HepG2 (cell line): Measurements from ENCODE around the gene GALNT15. TPM values are rescaled to one million over a fixed set of nuclear protein-coding genes. Genes with fewer than 3 reads are reported as not detected.
A peak's percentile ranks its signal among the peaks of the same experiment; 100 is the strongest.

Source experiments
- BCL6 ChIP-seq: IDR thresholded peaks from 2 replicates; pipeline ENCODE4 v1.6.1; 2016; ENCODE audit warnings: missing genetic modification reagents, missing compliant biosample characterization
- FOXK1 ChIP-seq: sonication (generic); formaldehyde crosslinking; IDR thresholded peaks from 2 replicates; pipeline ENCODE4 v1.4.0; 2020; ENCODE audit warnings: low read depth, missing genetic modification reagents, borderline replicate concordance
- GLI4 ChIP-seq: sonication (generic); formaldehyde crosslinking; IDR thresholded peaks from 2 replicates; pipeline ENCODE4 v1.5.1; 2020; ENCODE audit warnings: missing genetic modification reagents, mild to moderate bottlenecking, moderate library complexity, borderline replicate concordance
- HCFC1 ChIP-seq: fragments of 150-350 bp; IDR thresholded peaks from 2 replicates; pipeline ENCODE4 v1.6.1; 2014; ENCODE audit warnings: low read depth, low read length
- HNRNPL ChIP-seq: fragments of 200-400 bp; formaldehyde crosslinking; IDR thresholded peaks from 2 replicates; pipeline ENCODE4 v1.6.1; 2017; ENCODE audit warnings: mild to moderate bottlenecking, low read depth, low read length
- NONO ChIP-seq, 2 experiments: fragments of 450-650 bp in 1 of 2; sonication (generic) in 1 of 2; formaldehyde crosslinking in 1 of 2; IDR thresholded peaks in 1 of 2; conservative IDR thresholded peaks in 1 of 2; 2 replicates each; pipeline versions ENCODE4 v1.6.1 to v1.8.0; 2017 to 2022; ENCODE audit warnings: mild to moderate bottlenecking in 1 of 2, missing genetic modification reagents in 1 of 2, moderate library complexity in 1 of 2
- WIZ ChIP-seq: sonication (generic); formaldehyde crosslinking; IDR thresholded peaks from 2 replicates; pipeline ENCODE4 v1.5.1; 2020; ENCODE audit warnings: mild to moderate bottlenecking, missing genetic modification reagents
- ZFP91 ChIP-seq: sonication (generic); formaldehyde crosslinking; IDR thresholded peaks from 2 replicates; pipeline ENCODE4 v1.9.0; 2022; ENCODE audit warnings: missing genetic modification reagents, mild to moderate bottlenecking, borderline replicate concordance
- ZNF746 ChIP-seq: sonication (generic); formaldehyde crosslinking; IDR thresholded peaks from 2 replicates; pipeline ENCODE4 v1.8.0; 2022; ENCODE audit warnings: mild to moderate bottlenecking, missing genetic modification reagents
- ZNF839 ChIP-seq: sonication (generic); formaldehyde crosslinking; IDR thresholded peaks from 2 replicates; pipeline ENCODE4 v1.4.0; 2020; ENCODE audit warnings: missing genetic modification reagents, mild to moderate bottlenecking, borderline replicate concordance
- ZSCAN22 ChIP-seq: sonication (generic); formaldehyde crosslinking; IDR thresholded peaks from 2 replicates; pipeline ENCODE4 v1.4.0; 2020; ENCODE audit warnings: mild to moderate bottlenecking, missing genetic modification reagents
- polyA plus RNA-seq, 8 experiments: library from polyadenylated mRNA; depleted of rRNA in 3 of 8; stranded (reverse) in 7 of 8; unstranded in 1 of 8; fragments of >200 nt; fragmentation: Illumina TruSeq in 4 of 8; extraction: Trizol in 4 of 8; gene quantifications; 2 replicates each; pipeline versions ENCODE4 v1.2.1 to v1.2.3, GENCODE V29; 2011 to 2016; ENCODE audit warnings: low read depth in 4 of 8, missing spikeins in 1 of 8, mixed read lengths in 1 of 8; ENCODE audit not compliant: insufficient read depth in 1 of 8
- total RNA-seq, 5 experiments: library from RNA; depleted of rRNA; stranded (reverse); fragments of >200 nt; fragmentation: Illumina TruSeq; extraction: Trizol; gene quantifications; 2 replicates each; pipeline ENCODE4 v1.2.3, GENCODE V29; 2016; ENCODE audit warnings: low read depth in 1 of 5
- TF ChIP-seq, protein P1 (sequence below): sonication (generic); formaldehyde crosslinking; IDR thresholded peaks from 2 replicates; pipeline ENCODE4 v1.4.0; 2020; ENCODE audit warnings: mild to moderate bottlenecking, missing genetic modification reagents
- TF ChIP-seq, protein P2 (sequence below): sonication (generic); formaldehyde crosslinking; IDR thresholded peaks from 2 replicates; pipeline ENCODE4 v1.4.0; 2020; ENCODE audit warnings: missing genetic modification reagents
- TF ChIP-seq, protein P3 (sequence below): sonication (generic); formaldehyde crosslinking; IDR thresholded peaks from 2 replicates; pipeline ENCODE4 v1.4.0; 2020; ENCODE audit warnings: missing genetic modification reagents, mild to moderate bottlenecking, borderline replicate concordance

Gene GALNT15
- total and polyA plus RNA-seq, 2 of the 13 experiments (the other 11 are each of a cell fraction or from before 2014, with no cell fraction given): 0.02 to 0.04 TPM

DNA sequence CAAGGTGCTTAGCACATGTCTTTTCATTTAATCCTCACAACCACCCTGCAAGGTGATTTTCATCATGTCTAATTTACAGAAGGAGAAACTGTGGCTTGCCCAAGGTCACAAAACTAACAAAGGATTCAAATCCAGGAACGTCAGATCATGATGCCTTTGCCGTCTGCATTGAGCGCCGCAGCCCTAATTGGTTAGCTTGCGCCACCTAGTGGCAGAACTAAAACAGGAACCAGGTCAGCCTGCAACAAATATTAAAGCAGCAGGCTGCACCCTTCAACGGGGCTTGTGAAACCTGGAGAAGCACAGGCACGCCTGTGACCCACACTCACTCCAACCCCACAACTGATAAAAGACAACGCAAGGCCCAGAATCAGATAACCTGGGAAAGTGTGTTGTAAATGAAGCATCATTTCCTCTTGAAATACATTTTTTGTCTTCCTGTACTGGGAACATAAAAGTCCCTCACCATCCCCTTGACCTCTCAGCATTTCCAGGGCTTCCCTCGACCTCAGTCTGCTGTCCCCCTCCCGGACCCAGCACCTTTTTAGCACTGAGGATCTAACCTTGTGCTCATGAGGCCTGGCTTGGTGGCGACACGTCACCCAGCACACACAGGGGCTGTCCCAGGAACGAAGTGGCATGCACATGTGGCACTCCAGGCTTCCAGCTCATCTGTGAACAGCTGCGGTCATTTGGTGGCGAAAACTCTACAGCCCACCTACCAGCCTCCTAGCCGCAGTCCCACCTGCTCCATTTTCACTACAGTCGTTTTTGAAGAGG is 73.0 kb downstream of the GALNT15 start (continued):
- TF ChIP-seq, protein P1, sequence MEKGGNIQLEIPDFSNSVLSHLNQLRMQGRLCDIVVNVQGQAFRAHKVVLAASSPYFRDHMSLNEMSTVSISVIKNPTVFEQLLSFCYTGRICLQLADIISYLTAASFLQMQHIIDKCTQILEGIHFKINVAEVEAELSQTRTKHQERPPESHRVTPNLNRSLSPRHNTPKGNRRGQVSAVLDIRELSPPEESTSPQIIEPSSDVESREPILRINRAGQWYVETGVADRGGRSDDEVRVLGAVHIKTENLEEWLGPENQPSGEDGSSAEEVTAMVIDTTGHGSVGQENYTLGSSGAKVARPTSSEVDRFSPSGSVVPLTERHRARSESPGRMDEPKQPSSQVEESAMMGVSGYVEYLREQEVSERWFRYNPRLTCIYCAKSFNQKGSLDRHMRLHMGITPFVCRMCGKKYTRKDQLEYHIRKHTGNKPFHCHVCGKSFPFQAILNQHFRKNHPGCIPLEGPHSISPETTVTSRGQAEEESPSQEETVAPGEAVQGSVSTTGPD (CRISPR knock-in tag): no peak
- no peak for TF ChIP-seq HNRNPL
- no peak for TF ChIP-seq ZSCAN22 (CRISPR knock-in tag)
- no peak for TF ChIP-seq GLI4 (CRISPR knock-in tag)
- peak; percentile 50; the same call in 1 of the 2 replicates for TF ChIP-seq ZFP91 (CRISPR knock-in tag)
- peak; percentile 35; the same call in 1 of the 2 replicates for TF ChIP-seq FOXK1 (CRISPR knock-in tag)
- 0 out of 2 replicates have a peak, but pooled peaks have one; percentile 4 for TF ChIP-seq BCL6 (CRISPR knock-in tag)
- TF ChIP-seq ZNF746: no peak
- TF ChIP-seq NONO (IDR thresholded peaks at IDR 0.05): no peak
- TF ChIP-seq NONO (CRISPR knock-in tag; conservative IDR thresholded peaks at IDR 0.05): no peak
- TF ChIP-seq, protein P2, sequence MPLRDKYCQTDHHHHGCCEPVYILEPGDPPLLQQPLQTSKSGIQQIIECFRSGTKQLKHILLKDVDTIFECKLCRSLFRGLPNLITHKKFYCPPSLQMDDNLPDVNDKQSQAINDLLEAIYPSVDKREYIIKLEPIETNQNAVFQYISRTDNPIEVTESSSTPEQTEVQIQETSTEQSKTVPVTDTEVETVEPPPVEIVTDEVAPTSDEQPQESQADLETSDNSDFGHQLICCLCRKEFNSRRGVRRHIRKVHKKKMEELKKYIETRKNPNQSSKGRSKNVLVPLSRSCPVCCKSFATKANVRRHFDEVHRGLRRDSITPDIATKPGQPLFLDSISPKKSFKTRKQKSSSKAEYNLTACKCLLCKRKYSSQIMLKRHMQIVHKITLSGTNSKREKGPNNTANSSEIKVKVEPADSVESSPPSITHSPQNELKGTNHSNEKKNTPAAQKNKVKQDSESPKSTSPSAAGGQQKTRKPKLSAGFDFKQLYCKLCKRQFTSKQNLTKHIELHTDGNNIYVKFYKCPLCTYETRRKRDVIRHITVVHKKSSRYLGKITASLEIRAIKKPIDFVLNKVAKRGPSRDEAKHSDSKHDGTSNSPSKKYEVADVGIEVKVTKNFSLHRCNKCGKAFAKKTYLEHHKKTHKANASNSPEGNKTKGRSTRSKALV: 0 out of 2 replicates have a peak, but pooled peaks have one; percentile 19
- TF ChIP-seq, protein P3, sequence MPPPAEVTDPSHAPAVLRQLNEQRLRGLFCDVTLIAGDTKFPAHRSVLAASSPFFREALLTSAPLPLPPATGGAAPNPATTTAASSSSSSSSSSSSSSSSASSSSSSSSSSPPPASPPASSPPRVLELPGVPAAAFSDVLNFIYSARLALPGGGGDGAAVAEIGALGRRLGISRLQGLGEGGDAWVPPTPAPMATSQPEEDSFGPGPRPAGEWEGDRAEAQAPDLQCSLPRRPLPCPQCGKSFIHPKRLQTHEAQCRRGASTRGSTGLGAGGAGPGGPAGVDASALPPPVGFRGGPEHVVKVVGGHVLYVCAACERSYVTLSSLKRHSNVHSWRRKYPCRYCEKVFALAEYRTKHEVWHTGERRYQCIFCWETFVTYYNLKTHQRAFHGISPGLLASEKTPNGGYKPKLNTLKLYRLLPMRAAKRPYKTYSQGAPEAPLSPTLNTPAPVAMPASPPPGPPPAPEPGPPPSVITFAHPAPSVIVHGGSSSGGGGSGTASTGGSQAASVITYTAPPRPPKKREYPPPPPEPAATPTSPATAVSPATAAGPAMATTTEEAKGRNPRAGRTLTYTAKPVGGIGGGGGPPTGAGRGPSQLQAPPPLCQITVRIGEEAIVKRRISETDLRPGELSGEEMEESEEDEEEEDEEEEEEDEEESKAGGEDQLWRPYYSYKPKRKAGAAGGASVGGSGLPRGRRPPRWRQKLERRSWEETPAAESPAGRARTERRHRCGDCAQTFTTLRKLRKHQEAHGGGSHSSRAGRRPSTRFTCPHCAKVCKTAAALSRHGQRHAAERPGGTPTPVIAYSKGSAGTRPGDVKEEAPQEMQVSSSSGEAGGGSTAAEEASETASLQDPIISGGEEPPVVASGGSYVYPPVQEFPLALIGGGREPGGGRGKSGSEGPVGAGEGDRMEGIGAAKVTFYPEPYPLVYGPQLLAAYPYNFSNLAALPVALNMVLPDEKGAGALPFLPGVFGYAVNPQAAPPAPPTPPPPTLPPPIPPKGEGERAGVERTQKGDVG (CRISPR knock-in tag): no peak
- TF ChIP-seq HCFC1: no peak
- no peak; the same call in 1 of the 2 replicates for TF ChIP-seq ZNF839 (CRISPR knock-in tag)
- TF ChIP-seq WIZ (CRISPR knock-in tag): no peak
